GM21723 (cell line): ENCODE data around the gene MDM2.
"Not testable (repeated sequence)": the region's sequence is repeated elsewhere in the genome, so short reads cannot be mapped to it uniquely, and the experiment has no call there.

Experiments
- ATAC-seq: cut with Tn5 transposase; IDR thresholded peaks from one replicate; pipeline ENCODE4 v1.9.1; 2021; ENCODE audit warnings: mild to moderate bottlenecking, moderate library complexity; ENCODE audit not compliant: unreplicated experiment

Gene MDM2

DNA sequence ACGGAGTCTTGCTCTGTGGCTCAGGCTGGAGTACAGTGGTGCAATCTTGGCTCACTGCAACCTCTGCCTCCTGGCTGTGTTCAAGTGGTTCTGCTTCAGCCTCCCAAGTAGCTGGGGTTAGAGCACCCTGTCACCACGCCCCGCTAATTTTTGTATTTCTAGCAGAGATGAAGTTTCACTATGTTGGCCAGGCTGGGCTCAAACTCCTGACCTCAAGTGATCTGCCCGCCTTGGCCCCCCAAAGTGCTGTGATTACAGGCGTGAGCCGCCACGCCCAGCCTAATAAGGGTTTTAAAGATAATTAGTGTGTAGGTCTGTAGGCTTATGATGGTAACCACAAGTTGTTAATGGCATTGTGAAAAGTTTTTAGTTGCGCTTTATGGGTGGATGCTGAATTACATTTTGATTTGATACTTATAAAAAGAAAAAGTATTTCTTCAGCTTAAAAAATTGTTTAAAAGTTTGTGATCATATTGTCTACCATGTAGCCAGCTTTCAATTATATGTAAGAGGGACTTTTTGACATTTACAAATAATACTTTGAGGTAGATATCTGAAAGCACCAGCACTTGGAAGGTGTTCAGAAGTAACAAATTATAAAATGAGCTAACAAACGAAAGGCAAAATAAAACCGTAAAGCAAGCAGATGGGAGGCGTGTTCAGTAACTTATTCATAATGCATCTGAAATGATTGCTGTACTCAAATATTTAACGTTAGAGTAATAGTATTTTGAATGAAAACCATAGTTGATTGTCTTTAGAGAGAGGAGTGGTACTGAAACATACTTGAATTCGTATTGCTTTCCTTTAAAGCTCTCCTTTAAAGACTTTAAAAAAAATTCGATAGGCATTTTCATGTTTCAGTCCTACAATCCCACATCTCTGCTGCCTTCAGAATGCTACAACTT, 37.1 kb downstream of the MDM2 start:
- no peak for ATAC-seq

DNA sequence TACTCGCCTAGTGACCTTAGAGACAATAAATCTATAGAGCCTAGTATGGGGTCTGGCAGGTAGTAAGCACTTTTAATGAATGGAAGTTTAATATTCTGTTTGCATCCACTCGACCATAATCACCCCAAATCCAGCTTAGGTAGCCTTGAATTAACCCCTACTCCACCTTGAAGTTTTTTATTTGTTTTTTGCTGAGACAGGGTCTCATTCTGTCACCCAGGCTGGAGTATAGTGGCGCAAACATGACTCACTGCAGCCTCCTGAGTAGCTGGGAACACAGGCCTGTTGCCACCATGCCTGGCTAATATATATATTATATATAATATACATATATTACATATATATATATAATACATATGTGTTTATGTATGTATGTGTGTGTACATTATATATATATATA, 38.8 kb downstream of the MDM2 start:
- ATAC-seq = no peak

DNA sequence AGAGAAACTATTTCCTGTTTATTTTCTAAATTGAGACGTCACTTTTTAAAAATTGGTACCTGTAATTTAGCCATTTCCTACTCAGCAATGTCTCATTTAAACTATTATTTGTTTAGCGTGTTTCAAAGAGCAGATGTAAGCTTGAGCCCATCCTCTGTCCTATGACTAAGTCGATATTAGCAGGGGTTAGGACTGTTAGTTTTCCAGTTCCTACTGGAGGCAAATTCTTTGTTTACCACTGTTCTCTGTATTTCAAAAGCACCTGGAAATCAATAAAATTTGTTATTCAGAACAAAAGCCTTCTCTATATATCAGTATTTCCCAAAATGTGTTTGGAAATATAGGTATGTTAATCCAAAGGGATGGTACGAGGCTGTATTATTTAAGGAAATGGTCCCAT, 42.4 kb downstream of the MDM2 start:
- no peak for ATAC-seq

DNA sequence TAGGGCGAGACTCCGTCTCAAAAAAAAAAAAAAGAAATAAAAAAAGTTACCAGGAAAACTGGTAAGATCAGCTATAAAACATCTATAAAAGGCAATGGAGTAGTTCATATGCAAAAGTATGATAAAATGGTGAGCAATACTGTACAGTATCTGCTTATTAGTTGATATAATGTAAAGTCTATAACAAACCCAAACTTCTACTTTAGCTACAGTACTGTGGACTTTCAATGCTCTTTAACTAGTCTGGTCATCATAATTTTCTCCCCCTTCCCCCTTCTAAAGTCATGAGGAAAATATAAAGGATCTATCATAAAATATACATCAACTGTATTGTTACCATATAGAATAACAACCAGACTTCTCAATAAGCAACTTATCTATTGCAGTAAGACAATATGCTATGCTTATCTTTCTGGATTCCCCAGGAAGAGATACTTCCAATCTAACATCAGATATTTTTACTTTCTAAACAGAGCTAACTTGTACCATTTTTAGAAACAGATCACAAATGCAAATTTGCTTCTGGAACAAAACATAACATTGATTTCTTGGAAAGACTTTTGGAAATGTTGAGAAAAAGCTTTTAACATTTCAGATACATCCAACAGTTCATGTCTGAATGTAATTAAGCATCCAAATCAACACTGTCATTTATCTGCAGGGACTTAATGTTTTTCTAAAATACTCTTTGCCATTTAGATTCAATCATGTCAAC, 43.8 kb downstream of the MDM2 start:
- no peak for ATAC-seq

DNA sequence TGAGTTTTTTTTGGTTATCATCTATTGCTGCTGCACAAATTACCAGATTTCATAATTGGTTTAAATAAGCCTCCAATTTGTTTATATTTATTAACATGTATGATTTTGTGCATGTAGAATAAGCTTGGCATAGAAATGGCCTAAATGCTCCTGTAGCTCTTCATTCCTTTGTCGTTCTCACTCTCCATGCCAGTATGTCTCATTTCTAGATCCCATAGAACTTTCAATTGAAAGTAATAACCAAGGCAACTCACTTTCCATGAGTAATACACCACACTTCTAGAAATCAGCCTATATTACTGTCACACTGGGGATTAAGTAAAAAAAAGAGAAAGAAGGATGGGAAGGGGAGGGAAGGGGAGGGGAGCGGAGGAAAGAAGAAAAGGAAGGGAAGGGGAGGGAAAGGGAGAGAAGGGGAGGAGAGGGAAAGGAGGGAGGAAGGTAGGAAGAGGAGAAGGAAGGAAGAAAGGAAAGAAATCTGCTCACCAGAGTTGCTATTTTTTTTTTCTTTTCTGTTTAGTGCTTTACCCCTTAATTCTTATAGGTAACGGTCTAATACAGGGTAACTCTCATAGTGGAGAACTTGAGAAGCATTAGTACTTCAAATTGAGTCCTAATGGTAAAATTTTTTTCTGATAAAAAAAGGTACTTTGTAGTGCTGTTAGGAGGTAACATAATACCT, 45.6 kb downstream of the MDM2 start:
- no peak for ATAC-seq

DNA sequence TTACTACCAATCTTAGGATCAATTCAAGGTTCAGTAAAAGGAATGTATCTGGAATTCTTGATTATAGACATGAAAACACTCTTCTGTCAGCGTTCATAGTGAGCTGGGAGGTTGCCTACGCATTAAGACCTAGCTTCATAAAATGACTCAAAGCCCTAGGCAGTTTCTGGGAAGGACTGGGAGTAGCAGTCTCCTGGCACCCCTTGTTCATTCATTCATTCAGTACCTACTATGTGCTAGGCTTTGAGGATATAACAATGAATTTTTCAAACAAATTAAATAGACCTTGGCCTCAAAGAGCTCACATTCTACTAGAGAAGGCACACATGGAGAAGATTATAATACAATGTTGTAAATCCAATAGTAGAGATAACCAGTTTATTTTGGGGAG, 46.1 kb downstream of the MDM2 start:
- ATAC-seq = no peak

DNA sequence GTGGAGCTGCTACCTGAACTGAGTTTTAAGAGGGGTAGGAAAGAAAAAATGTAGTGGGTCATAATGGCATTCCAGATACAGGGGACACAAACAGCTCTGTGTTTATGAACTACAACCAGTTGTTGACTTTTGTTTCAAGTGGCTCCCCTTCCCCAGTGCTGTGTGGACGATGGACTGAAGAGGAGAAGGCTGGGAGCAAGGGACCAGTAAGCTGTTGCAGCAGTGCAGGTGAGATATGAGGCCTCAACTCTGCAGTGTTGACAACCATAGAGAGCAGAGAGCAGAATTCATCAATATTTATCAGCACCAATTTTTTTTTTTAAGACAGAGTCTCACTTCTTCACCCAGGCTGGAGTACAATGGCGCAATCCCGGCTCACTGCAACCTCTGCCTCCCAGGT, 46.6 kb downstream of the MDM2 start:
- ATAC-seq = no peak

DNA sequence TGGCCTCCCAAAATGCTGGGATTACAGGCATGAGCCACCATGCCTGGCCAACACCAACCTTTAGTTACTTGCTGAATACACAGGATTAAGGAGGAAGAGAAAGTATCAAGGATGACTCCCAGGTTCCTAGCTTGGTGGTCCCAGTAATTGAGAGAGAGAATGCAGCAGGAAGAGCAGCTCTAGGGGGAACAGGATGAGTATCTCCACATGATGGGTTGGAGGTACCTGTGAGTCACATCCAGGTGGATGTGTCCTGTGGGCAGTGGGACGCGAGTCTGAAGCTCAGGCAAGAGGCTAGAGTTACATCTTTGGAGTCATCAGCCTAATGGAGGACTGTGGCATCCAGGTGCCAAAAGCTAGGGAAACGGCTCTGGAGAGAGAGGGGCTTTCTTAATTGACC, 47.1 kb downstream of the MDM2 start:
- no peak for ATAC-seq

DNA sequence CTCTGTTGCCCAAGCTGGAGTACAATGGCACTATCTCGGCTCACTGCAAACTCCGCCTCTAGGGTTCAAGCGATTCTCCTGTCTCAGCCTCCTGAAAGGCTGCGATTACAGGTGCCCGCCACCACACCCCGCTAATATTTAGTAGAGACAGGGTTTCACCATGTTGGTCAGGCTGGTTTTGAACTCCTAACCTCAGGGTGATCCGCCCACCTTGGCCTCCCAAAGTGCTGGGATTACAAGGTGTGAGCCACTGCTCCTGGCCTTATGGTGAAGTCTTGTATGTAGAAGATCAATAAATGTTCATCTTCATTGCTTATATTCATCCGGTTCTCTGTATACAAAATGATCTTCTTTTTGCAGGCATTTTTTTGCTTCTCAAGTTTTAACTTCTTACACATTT, 47.8 kb downstream of the MDM2 start:
- ATAC-seq = no peak

DNA sequence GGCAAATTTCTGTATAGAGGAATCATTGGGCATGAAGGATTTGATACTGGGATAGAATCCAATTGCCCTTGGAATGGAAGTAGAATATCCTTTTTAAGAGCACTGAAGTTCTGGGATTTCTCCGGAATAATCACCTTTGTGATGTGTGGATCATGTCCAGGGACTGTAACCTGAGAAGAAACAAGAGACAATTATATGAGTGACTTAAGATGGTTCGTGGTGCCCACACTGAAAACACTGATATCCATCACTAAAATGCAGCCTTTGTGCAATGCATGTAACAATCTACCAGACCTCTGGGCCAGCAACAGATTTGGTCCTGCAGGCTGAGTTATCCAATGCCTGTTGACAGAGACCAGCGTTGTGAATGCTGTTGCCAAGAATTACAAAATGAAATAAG, 48.5 kb downstream of the MDM2 start:
- ATAC-seq = no peak

DNA sequence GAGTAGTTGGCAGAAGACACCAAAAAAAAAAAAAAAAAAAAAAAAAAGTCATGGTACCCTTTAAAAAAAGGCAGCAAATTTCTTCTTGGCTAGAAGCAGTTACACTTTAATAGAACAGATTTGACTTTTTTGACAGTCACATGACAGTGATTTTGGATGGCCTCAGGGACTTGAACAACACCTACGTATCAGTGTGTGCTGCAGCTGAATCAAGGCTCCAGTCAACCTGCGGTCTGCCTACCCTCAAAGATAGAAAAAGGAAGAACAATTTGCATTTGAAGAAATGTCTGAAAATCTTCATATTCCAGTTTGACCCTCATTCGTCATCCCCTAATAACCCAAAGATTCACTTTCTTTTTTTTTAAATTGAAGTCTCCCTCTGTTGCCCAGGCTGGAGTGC, 53.9 kb downstream of the MDM2 start:
- no peak for ATAC-seq

DNA sequence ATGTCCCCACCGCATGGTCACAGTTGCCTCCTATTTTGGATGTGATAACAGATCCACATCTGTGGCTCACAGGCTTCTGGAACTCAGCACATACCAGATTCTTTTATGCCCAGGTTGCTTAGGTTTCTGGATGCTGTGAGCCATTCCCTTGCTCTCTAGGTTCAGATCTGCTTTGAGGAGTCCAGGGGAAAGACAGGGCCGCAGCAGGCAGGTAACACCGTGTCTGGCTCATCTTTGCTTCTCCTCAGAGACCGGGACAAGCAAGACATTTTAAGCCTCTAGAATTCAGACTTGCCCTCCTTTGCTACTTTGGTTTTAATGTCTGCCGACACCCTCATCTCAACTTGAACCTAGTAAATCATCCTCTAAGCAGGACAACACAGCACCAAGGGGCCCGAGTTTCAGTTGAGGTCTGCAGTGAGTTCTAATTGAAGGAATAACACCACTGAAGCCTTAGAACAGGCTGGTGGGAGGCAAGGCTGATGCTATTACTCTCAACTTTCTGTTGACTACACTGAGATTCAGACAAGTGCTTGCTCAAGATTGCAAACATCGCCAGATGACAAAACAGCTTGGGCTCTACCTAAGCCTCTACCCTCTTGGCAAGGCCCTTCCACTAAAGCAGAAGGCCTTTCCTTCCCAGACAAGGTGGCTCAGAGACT, 55.3 kb downstream of the MDM2 start:
- ATAC-seq = no peak

DNA sequence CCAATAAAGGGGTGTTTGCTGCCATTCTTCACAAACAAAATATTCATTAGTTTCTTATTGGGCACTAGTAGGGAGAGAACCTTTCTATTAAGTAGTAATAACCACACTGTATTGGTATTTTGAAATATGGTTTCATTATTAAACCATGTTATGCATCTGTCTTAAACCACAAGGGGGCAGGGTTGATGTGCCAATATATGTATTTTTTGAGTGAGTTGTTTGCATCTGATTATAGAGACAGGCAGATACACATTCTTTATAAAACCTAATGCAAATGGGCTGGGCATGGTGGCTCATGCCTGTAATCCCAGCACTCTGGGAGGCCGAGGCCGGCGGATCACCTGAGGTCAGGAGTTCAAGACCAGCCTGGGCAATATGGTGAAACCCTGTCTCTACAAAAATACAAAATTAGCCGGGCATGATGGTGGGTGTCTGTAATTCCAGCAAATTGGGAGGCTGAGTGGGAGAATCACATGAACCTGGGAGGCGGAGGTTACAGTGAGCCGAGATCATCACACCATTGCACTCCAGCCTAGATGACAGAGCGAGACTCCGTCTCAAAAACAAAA, 56.0 kb downstream of the MDM2 start:
- ATAC-seq = not testable (repeated sequence)

DNA sequence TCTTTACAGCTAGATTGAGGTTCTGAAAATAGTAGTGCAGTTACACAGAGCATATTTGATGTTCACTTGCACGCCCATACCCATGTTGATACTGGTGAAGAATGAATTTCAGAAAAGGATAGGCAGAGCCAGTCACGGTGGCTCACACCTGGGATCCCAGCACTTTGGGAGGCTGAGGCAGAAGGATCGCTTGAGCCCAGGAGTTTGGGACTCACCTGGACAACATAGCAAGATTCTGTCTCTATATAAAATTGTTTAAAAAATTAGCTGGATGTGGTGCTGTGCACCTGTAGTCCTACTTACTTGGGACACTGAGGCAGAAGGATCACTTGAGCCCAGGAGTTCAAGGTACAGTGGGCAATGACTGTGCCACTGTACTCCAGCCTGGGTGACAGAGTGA, 56.6 kb downstream of the MDM2 start:
- no peak for ATAC-seq

DNA sequence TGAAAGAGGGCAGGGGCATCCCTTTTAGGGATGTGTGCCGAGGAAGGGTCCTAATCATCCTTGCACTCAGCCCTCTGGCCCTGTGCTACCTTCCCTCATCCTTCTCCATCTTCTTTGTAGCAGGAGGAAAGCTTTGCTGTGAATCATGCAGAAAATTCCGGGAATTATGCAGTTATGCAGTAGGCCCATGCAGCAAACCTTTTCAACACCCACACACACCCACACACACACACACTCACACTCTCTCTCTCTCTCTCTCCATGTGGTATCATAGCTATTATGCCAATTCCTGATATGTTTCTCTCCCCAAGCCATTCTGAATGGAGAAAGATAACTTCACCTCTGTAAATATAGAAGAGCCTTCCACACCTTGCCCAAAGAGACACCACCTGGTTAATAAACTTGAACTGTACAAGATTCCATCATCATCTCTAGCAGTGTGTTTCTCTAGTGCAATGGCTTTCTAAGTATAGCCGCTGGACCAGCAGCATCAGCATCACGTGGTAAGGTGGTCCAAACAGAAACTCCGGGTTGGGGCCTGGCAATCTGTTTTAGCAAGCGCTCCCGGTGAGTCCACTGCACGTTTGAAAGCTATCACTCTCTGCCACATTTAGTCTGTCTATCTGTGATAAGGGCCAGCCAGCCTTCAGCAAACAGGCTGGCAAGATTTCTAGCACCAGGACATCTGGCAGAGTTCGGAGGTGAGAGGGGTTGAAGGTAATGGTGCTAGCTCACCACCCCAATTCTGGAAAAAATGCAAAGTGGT, 57.6 kb downstream of the MDM2 start:
- no peak for ATAC-seq

DNA sequence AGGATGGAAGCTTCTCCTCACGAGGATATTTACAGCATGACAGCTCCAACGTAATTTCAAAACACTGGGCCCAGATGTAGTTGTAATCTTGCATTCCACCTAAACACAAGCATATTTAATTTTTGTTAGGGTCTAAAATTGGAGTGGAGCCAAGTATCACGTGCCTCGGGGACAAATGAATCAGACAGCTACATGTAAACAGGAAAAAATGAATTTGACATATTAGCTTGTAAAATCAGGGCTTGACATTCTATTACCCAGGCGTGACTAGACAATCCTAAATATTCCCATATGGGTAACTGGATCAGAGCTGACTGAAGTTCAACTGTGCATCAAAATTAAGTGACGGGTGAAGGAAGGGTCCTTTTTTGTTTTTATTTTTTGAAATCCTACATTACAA, 59.0 kb downstream of the MDM2 start:
- no peak for ATAC-seq

DNA sequence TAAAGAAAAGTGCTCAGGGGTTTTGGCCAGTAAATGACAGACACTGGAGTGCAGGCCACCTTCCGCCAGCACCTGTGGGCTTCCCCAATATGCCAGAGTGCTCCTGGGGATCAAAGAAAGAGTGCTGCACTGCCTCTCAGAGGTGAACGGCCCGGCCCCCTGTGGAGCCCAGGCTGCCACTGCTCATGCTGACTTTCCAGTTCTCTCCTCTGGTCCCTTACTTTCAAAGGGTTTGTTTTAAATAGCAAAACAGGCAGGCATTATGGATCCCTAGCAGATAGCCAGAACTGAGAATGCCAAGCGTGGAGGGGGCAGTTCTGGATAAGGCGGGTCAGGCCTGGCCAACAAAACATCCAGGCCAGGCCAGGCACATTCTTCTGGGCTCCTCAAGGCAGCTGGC, 59.6 kb downstream of the MDM2 start:
- no peak for ATAC-seq

DNA sequence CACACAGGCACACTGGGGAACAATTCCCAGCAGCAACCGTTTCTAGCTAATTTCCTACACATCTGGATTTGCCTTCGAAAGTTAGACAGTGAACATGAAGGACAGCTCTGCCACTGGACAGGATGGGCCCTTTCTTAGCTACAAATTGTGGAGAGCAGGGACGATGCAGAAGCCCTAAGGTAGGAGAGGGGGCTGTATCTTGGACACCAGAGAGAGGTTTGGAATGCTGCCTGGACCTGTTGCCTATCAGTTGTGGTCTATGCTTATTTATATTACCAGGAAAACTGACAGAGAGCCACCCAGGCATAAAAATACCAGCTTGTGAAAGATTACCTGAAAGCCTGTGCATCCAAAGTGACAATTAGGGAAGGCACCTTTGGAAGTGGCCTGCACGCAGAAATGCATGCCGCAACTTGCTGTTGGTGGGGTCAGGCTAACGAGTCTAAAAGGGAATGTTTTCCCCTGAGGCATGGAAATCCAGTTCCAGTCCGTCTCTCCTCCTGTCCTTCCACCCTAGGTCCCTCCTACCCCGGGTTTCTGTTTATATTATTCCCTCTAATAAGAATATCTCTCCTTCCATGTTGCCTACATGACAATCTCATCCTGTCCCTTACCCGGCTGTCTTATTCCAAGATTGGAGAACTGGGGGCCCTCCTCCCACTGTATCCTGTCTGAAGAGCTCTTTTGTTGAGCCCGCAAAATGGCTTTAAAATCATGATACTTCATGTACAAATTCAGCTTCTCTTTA, 60.2 kb downstream of the MDM2 start:
- no peak for ATAC-seq

DNA sequence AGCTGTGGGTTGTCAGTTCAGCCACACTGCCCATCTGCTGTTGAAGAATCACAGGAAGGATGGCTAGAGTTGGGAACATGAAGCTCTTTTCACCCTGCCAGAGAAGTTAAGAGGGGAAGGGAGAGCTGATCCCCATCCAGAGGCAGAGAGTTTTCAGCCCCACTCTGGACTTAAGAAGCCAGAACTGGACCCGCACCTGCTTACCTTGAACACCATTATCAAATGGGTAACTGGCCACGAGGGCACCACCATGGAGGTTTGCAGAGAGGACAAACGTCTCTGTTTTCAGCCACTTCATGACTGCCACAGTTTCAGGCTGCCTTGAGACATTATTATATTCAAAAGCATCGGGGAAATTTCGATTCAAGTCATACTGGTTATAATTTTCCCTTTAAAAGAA, 62.0 kb downstream of the MDM2 start:
- ATAC-seq = no peak

DNA sequence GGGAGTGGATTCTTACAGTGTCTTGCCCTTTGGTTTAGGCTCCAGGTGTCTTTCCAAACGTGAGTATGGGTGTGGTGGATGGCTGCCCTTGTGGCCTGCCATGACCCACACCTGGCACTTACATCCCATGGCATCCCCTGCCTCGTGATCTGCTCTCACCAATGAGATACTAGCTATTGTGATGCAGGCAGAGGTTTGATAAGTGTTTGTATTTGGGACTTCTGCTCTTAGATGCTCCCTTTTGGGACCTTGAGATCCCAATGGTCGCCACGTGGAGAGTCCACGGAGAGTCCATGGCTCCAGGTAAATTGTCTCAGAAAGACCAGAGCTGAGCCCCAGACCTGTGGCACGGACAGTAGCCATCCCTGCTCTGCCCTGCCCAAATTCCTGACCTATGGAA, 62.5 kb downstream of the MDM2 start:
- ATAC-seq = no peak
